IMR-90 (cell line): ENCODE data around the gene VPS33B. TPM values are rescaled to one million over a fixed set of nuclear protein-coding genes. Genes with fewer than 3 reads are reported as not detected.

Experiments
- ATAC-seq: fragments of 200-7000 bp; cut with Tn5 transposase; 2 replicates; pipeline ENCODE4 v1.9.1; 2020; ENCODE audit warnings: low read depth, mild to moderate bottlenecking, moderate library complexity
- BruUV-seq: library from RNA; stranded (reverse); fragments of 400-500 nt; replicated peaks from 2 replicates; lab custom pipeline; 2021; lab: Mats Ljungman, UMichigan
- CTCF ChIA-PET: fragments of 300-600 bp; formaldehyde crosslinking; extraction: SDS; loops from one replicate; lab custom pipeline; 2021; ENCODE audit warnings: antibody characterized with exemption; lab: Yijun Ruan, JAX
- POLR2A ChIA-PET: fragments of 300-600 bp; sonication (Branson Sonifier 250); formaldehyde crosslinking; loops from one replicate; lab custom pipeline; 2022; ENCODE audit warnings: antibody characterized with exemption; ENCODE audit not compliant: unreplicated experiment; lab: Charles Lee
- DNase-seq: peaks from one replicate; pipeline ENCODE4 v3.0.0; 2013
- H2AFZ ChIP-seq: replicated peaks from 2 replicates; pipeline ENCODE3; 2013; ENCODE audit warnings: low read length, mild to moderate bottlenecking; ENCODE audit not compliant: poor library complexity
- H2AK5ac ChIP-seq: 2 replicates; pipeline ENCODE4 v1.6.1; 2013; ENCODE audit warnings: low read depth, low read length, inconsistent platforms
- H2AK9ac ChIP-seq: replicated peaks from 2 replicates; pipeline ENCODE3; 2013; ENCODE audit warnings: mild to moderate bottlenecking, low read depth, low read length, moderate library complexity; ENCODE audit not compliant: poor library complexity
- H2BK120ac ChIP-seq: 2 replicates; pipeline ENCODE4 v1.6.1; 2013; ENCODE audit warnings: low read depth, low read length, inconsistent platforms
- H2BK15ac ChIP-seq: 3 replicates; pipeline ENCODE4 v1.6.1; 2013; ENCODE audit warnings: low read depth, low read length, inconsistent platforms
- H2BK20ac ChIP-seq: 2 replicates; pipeline ENCODE4 v1.6.1; 2013; ENCODE audit warnings: low read depth, mild to moderate bottlenecking, inconsistent platforms, low read length, moderate library complexity
- H2BK5ac ChIP-seq: 2 replicates; pipeline ENCODE4 v1.6.1; 2013; ENCODE audit warnings: mild to moderate bottlenecking, low read depth, low read length, inconsistent platforms; ENCODE audit not compliant: poor library complexity, severe bottlenecking
- H3K14ac ChIP-seq: replicated peaks from 2 replicates; pipeline ENCODE4 v1.6.1; 2013; ENCODE audit warnings: low read depth, low read length, inconsistent platforms
- H3K18ac ChIP-seq: 2 replicates; pipeline ENCODE4 v1.6.1; 2013; ENCODE audit warnings: low read depth, low read length, control low read depth
- H3K23ac ChIP-seq: 2 replicates; pipeline ENCODE4 v1.6.1; 2013; ENCODE audit warnings: low read depth, low read length, inconsistent platforms
- H3K27ac ChIP-seq: 2 replicates; pipeline ENCODE4 v1.5.1; 2013; ENCODE audit warnings: mild to moderate bottlenecking, control low read depth, low read length; ENCODE audit not compliant: insufficient read depth
- H3K27me3 ChIP-seq: 2 replicates; pipeline ENCODE4 v1.6.1; 2013; ENCODE audit warnings: low read length; ENCODE audit not compliant: control insufficient read depth, insufficient read depth
- H3K36me3 ChIP-seq: 2 replicates; pipeline ENCODE4 v1.6.1; 2013; ENCODE audit warnings: low read length, mixed read lengths; ENCODE audit not compliant: control insufficient read depth, insufficient read depth
- H3K4ac ChIP-seq: 2 replicates; pipeline ENCODE4 v1.6.1; 2013; ENCODE audit warnings: low read depth, low read length, inconsistent platforms
- H3K4me1 ChIP-seq: 2 replicates; pipeline ENCODE4 v1.6.1; 2013; ENCODE audit warnings: low read length, mixed read lengths; ENCODE audit not compliant: control insufficient read depth, insufficient read depth
- H3K4me2 ChIP-seq: 2 replicates; pipeline ENCODE4 v1.6.1; 2013; ENCODE audit warnings: low read depth, mild to moderate bottlenecking, control low read depth, low read length, moderate library complexity
- H3K4me3 ChIP-seq: 2 replicates; pipeline ENCODE4 v1.5.1; 2013; ENCODE audit warnings: low read depth, mild to moderate bottlenecking, control low read depth, low read length, moderate library complexity; ENCODE audit not compliant: insufficient read depth
- H3K56ac ChIP-seq: 2 replicates; pipeline ENCODE4 v1.6.1; 2013; ENCODE audit warnings: low read length, inconsistent platforms; ENCODE audit not compliant: insufficient read depth; ENCODE audit errors: extremely low read depth
- H3K79me1 ChIP-seq, 2 experiments: 2 replicates each; pipeline ENCODE4 v1.6.1; 2013; ENCODE audit warnings: low read length in 2 of 2, inconsistent platforms in 1 of 2, low read depth in 1 of 2
- H3K9ac ChIP-seq: 2 replicates; pipeline ENCODE4 v1.6.1; 2013; ENCODE audit warnings: low read depth, low read length, control low read depth
- H3K9me1 ChIP-seq: 2 replicates; pipeline ENCODE4 v1.6.1; 2013; ENCODE audit warnings: low read length, inconsistent platforms; ENCODE audit not compliant: insufficient read depth
- H3K9me3 ChIP-seq: 2 replicates; pipeline ENCODE4 v1.6.1; 2013; ENCODE audit warnings: low read length; ENCODE audit not compliant: control insufficient read depth, insufficient read depth
- H4K20me1 ChIP-seq: 2 replicates; pipeline ENCODE4 v1.6.1; 2013; ENCODE audit warnings: low read length, inconsistent platforms; ENCODE audit not compliant: insufficient read depth
- H4K5ac ChIP-seq: 2 replicates; pipeline ENCODE4 v1.6.1; 2013; ENCODE audit warnings: mild to moderate bottlenecking, low read depth, low read length, control low read depth
- H4K8ac ChIP-seq, 2 experiments: 2 replicates each; pipeline ENCODE4 v1.6.1; 2013; ENCODE audit warnings: low read depth in 2 of 2, low read length in 2 of 2, control low read depth in 1 of 2, inconsistent platforms in 1 of 2
- H4K91ac ChIP-seq: 2 replicates; pipeline ENCODE4 v1.6.1; 2013; ENCODE audit warnings: low read depth, low read length, inconsistent platforms; ENCODE audit not compliant: insufficient read depth
- BHLHE40 ChIP-seq: fragments of 150-350 bp; IDR thresholded peaks from 2 replicates; pipeline ENCODE4 v1.6.1; 2016; ENCODE audit warnings: mild to moderate bottlenecking, low read depth, low read length
- CEBPB ChIP-seq: IDR thresholded peaks from 2 replicates; pipeline ENCODE4 v1.6.1; 2012; ENCODE audit warnings: low read depth, low read length, improper control_type of control experiment
- CHD1 ChIP-seq: IDR thresholded peaks from 2 replicates; pipeline ENCODE4 v1.6.1; 2012; ENCODE audit warnings: low read depth, low read length, improper control_type of control experiment
- FOS ChIP-seq: fragments of 150-350 bp; IDR thresholded peaks from 2 replicates; pipeline ENCODE4 v1.6.1; 2016; ENCODE audit warnings: low read depth, low read length
- MAFK ChIP-seq: IDR thresholded peaks from 2 replicates; pipeline ENCODE4 v1.6.1; 2012; ENCODE audit warnings: low read depth, low read length, improper control_type of control experiment
- MAZ ChIP-seq: IDR thresholded peaks from 2 replicates; pipeline ENCODE4 v1.6.1; 2012; ENCODE audit warnings: low read depth, mild to moderate bottlenecking, low read length, improper control_type of control experiment, moderate library complexity, borderline replicate concordance
- RAD21 ChIP-seq: IDR thresholded peaks from 2 replicates; pipeline ENCODE4 v1.6.1; 2012; ENCODE audit warnings: low read length, improper control_type of control experiment
- RCOR1 ChIP-seq: IDR thresholded peaks from 2 replicates; pipeline ENCODE4 v1.6.1; 2012; ENCODE audit warnings: mild to moderate bottlenecking, low read length, improper control_type of control experiment; ENCODE audit not compliant: insufficient replicate concordance
- RFX5 ChIP-seq: IDR thresholded peaks from 2 replicates; pipeline ENCODE4 v1.8.0; 2012; ENCODE audit warnings: low read depth, mild to moderate bottlenecking, low read length, moderate library complexity
- WGBS, 2 experiments: methylation state at CpG; one replicate each; pipeline versions ENCODE4 v1.1.5 to v1.1.7; 2013; ENCODE audit warnings: missing lambda C conversion rate in 2 of 2; ENCODE audit not compliant: insufficient read length in 1 of 2; ENCODE audit errors: extremely low coverage in 2 of 2; 5-methylcytosine and 5-hydroxymethylcytosine counted together
- dilution Hi-C: fragments of 300-500 bp; cut with HindIII; formaldehyde crosslinking; loops from one replicate; pipeline ENCODE4 v1.14.3; 2018; ENCODE audit warnings: low sequenced_read_pairs; ENCODE audit not compliant: unreplicated experiment
- in situ Hi-C: fragments of 300-500 bp; cut with MboI; formaldehyde crosslinking; loops from 3 replicates; pipeline ENCODE4 v1.14.3; 2019; ENCODE audit warnings: low sequenced_read_pairs, inconsistent platforms, mixed read lengths
- intact Hi-C: fragments of 100-400 bp; cut with micrococcal nuclease; formaldehyde crosslinking; loops from 2 replicates; pipeline ENCODE4 v1.10.0; 2022
- polyA plus RNA-seq, 3 experiments: library from polyadenylated mRNA; depleted of rRNA; stranded (reverse); fragments of >200 nt; gene quantifications; 2 replicates each; pipeline ENCODE4 v1.2.3, GENCODE V29; 2012; ENCODE audit warnings: low replicate concordance in 1 of 3
- total RNA-seq: library from RNA; depleted of rRNA; stranded (reverse); fragments of >200 nt; gene quantifications from 2 replicates; pipeline ENCODE4 v1.2.3, GENCODE V29; 2012
- TF ChIP-seq, protein P1 (sequence below): fragments of 150-350 bp; IDR thresholded peaks from 2 replicates; pipeline ENCODE4 v1.6.1; 2017; ENCODE audit warnings: mild to moderate bottlenecking, antibody characterized with exemption, low read length, low read depth
- TF ChIP-seq, protein P2 (sequence below): fragments of 150-350 bp; IDR thresholded peaks from 2 replicates; pipeline ENCODE4 v1.6.1; 2016; ENCODE audit warnings: low read depth, mild to moderate bottlenecking, low read length, moderate library complexity, borderline replicate concordance

Gene VPS33B
- total and polyA plus RNA-seq, 2 of the 4 experiments (the other 2 are of a cell fraction): 9.0 to 11.3 TPM

DNA sequence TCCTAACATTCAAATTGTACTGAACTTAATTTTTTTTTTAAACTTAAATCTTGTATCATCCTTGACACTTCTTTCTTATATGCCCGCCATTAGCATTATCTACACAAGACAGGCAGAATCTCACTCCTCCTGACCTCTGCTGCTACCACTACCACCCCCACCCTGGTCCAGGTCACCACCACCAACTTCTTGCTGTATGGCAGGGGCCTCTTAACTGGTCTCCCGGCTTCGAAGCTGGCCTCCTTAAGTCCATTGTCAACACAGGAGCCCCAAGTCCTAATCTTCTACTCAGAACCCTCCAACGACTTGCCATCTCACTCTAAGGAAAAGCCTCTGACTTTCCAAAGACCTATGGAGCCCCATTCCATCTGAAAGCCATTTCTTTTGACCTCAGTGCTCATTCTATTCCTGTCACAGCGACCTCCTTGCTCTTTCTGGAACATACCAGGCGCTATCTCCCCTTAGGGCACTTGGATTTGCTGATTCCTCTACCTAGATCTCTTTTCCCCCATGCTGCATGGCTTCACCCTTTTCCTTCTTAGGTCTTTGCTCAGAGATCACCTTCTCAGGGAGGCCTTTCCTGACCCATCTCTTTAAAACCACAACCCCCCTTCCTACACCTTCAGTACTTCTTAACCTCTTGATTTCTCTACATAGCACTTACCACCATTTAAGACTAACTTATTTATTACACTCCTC is 30.7 kb downstream of the VPS33B start:
- Histone ChIP-seq H3K27me3 (no peaks in the 10 kb centered on the region), H2BK15ac (no peak overlapping the region), H4K20me1 (peaks cover 5% of the 10 kb centered on the region; the same call in 1 of the 2 replicates), H3K4me3 (no peak overlapping the region), H2AK9ac (no peak overlapping the region), H3K4ac (0 out of 2 replicates have a peak overlapping the region, but pooled peaks have one; percentile 0), H3K36me3 (no peaks in the 10 kb centered on the region), H3K23ac (peak overlapping the region; percentile 74), H2AK5ac (no peak overlapping the region), H3K4me1 (peaks cover 6% of the 10 kb centered on the region), H2AFZ (peak overlapping the region; percentile 66), H4K5ac (peak overlapping the region; percentile 9), H2BK5ac (no peak overlapping the region), H3K27ac (no peak overlapping the region), H3K9me1 (peaks cover 3% of the 10 kb centered on the region; the same call in 1 of the 2 replicates), H4K8ac (peak overlapping the region; percentile 41 to 67; a peak in 3 of 4 replicates), H4K91ac (0 out of 2 replicates have a peak overlapping the region, but pooled peaks have one; percentile 13), H3K56ac (no peak overlapping the region), H3K79me1 (peaks cover 5 to 30% of the 10 kb centered on the region in 2 experiments; a peak in 3 of 4 replicates), H3K9ac (0 out of 2 replicates have a peak overlapping the region, but pooled peaks have one; percentile 2), H3K4me2 (no peak overlapping the region; the same call in 1 of the 2 replicates), H3K18ac (no peak overlapping the region), H2BK20ac (no peak overlapping the region), H3K9me3 (no peaks in the 10 kb centered on the region), H3K14ac (0 out of 2 replicates have a peak overlapping the region, but pooled peaks have one; percentile 4), H2BK120ac (no peak overlapping the region)
- no peak for TF ChIP-seq RCOR1
- no peak for TF ChIP-seq MAFK
- no peak for TF ChIP-seq CEBPB
- TF ChIP-seq, protein P1, sequence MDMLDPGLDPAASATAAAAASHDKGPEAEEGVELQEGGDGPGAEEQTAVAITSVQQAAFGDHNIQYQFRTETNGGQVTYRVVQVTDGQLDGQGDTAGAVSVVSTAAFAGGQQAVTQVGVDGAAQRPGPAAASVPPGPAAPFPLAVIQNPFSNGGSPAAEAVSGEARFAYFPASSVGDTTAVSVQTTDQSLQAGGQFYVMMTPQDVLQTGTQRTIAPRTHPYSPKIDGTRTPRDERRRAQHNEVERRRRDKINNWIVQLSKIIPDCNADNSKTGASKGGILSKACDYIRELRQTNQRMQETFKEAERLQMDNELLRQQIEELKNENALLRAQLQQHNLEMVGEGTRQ: no peak
- no peak for TF ChIP-seq RAD21
- no peak for TF ChIP-seq CHD1
- TF ChIP-seq BHLHE40: no peak
- no peak for TF ChIP-seq MAZ
- no peak for TF ChIP-seq FOS
- TF ChIP-seq, protein P2, sequence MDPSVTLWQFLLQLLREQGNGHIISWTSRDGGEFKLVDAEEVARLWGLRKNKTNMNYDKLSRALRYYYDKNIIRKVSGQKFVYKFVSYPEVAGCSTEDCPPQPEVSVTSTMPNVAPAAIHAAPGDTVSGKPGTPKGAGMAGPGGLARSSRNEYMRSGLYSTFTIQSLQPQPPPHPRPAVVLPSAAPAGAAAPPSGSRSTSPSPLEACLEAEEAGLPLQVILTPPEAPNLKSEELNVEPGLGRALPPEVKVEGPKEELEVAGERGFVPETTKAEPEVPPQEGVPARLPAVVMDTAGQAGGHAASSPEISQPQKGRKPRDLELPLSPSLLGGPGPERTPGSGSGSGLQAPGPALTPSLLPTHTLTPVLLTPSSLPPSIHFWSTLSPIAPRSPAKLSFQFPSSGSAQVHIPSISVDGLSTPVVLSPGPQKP: no peak
- no peak for TF ChIP-seq RFX5
- DNase-seq (no peak), ATAC-seq (no peak)
- no TSS peak for BruUV-seq
- 88% methylated on average over 4 of the region's 6 CpGs; no CpG with 5 or more reads in 1 of the 2 experiments for WGBS, 2 experiments
- POLR2A ChIA-PET: no interaction called here
- intact Hi-C loops (no loop called here), dilution Hi-C loops (no loop called here), in situ Hi-C loops (loop anchor here (25.0 kb wide), 2 partner anchors 1821 to 1996 kb away; no protein-coding TSS in a partner anchor)
- CTCF ChIA-PET: interaction anchor here (1.6 kb wide), 1 partner anchor 35 kb away, joined by 4 read pairs; no protein-coding TSS in a partner anchor
